GM06990 (cell line): ENCODE results near the gene ATP7A.
"Not testable (repeated sequence)": the region's sequence is repeated elsewhere in the genome, so short reads cannot be mapped to it uniquely, and the experiment has no call there.

ENCODE experiments used
- DNase-seq: peaks from one replicate; pipeline ENCODE4 v3.0.0-alpha.2; 2011; ENCODE audit not compliant: insufficient read length; ENCODE audit errors: extremely low read depth
- H3K27me3 ChIP-seq: replicated peaks from 2 replicates; pipeline ENCODE4 v1.6.0; 2011; ENCODE audit warnings: low read length; ENCODE audit not compliant: control insufficient read depth, insufficient read depth
- H3K36me3 ChIP-seq: 2 replicates; pipeline ENCODE4 v1.5.1; 2011; ENCODE audit warnings: low read length; ENCODE audit not compliant: control insufficient read depth, insufficient read depth
- H3K4me3 ChIP-seq: replicated peaks from 2 replicates; pipeline ENCODE4 v1.5.1; 2011; ENCODE audit warnings: low read depth, mild to moderate bottlenecking, control low read depth, low read length
- CTCF ChIP-seq: IDR thresholded peaks from 2 replicates; pipeline ENCODE4 v1.5.1; 2011; ENCODE audit warnings: low read length, control low read depth, mild to moderate bottlenecking, inconsistent platforms; ENCODE audit not compliant: insufficient read depth, poor library complexity, severe bottlenecking

The ATP7A gene

GRCh38 chrX:77910108-77910840, at the start of gene ATP7A:
Gene ATP7A, plus strand, starts transcription at chrX:77910693. Its CDS starts 60,949 bp downstream, at chrX:77971642.
- Histone ChIP-seq H3K27me3 (no peaks in the 10 kb centered on the region), H3K36me3 (no peaks in the 10 kb centered on the region), H3K4me3 (peak within 1 kb of the TSS; percentile 81)
- peak; percentile 91 for DNase-seq
- TF ChIP-seq CTCF, result peak; percentile 58

GRCh38 chrX:77875372-77875771, 35.1 kb upstream of the ATP7A start:
- DNase-seq, result no peak
- TF ChIP-seq CTCF, result no peak
- H3K4me3 ChIP-seq, result no peak overlapping the region
- H3K27me3 ChIP-seq, result no peaks in the 10 kb centered on the region
- H3K36me3 ChIP-seq, result peaks cover 2% of the 10 kb centered on the region

- not testable (repeated sequence) for H3K4me3 ChIP-seq, DNase-seq, H3K36me3 ChIP-seq, H3K27me3 ChIP-seq
Observed at GRCh38 chrX:77881418-77881817, 29.1 kb upstream of the ATP7A start.

GRCh38 chrX:77892887-77893286, 17.6 kb upstream of the ATP7A start:
- Histone ChIP-seq H3K27me3 (no peaks in the 10 kb centered on the region), H3K4me3 (peak overlapping the region; percentile 71; the same call in 1 of the 2 replicates), H3K36me3 (peaks cover 2% of the 10 kb centered on the region; the same call in 1 of the 2 replicates)
- TF ChIP-seq CTCF, result no peak
- DNase-seq, result no peak

- DNase-seq, result no peak
- Histone ChIP-seq H3K36me3 (peaks cover 2% of the 10 kb centered on the region; the same call in 1 of the 2 replicates), H3K27me3 (no peaks in the 10 kb centered on the region), H3K4me3 (peak overlapping the region; percentile 71)
- no peak for TF ChIP-seq CTCF
Observed at GRCh38 chrX:77893713-77894112, 16.8 kb upstream of the ATP7A start.

- Histone ChIP-seq H3K36me3 (peaks cover 2% of the 10 kb centered on the region; the same call in 1 of the 2 replicates), H3K27me3 (no peaks in the 10 kb centered on the region), H3K4me3 (peak within 1 kb of the TSS; percentile 71)
- no peak for TF ChIP-seq CTCF
- DNase-seq, result peak; percentile 88
Observed at GRCh38 chrX:77894921-77895886, 15.3 kb upstream of the ATP7A start, which contains the start of gene MAGT1. Gene MAGT1, minus strand, starts transcription at chrX:77895435. Its CDS starts 25 bp downstream, at chrX:77895410.
